H1 (cell line): Measurements from ENCODE around the gene LYRM4.

Experiments used
- CTCF ChIP-seq, 3 experiments: IDR thresholded peaks; 1 replicate in 2 of 3; 2 replicates in 1 of 3; pipeline versions ENCODE4 v1.5.1 to v1.6.1; 2011; ENCODE audit warnings: low read length in 3 of 3, mild to moderate bottlenecking in 3 of 3, inconsistent platforms in 2 of 3, low read depth in 1 of 3, moderate library complexity in 1 of 3; ENCODE audit not compliant: insufficient read depth in 1 of 3; ENCODE audit errors: control extremely low read depth in 1 of 3
- RAD21 ChIP-seq, 2 experiments: IDR thresholded peaks in 1 of 2; conservative IDR thresholded peaks in 1 of 2; 2 replicates each; pipeline ENCODE4 v1.6.1; 2011; ENCODE audit warnings: low read depth in 2 of 2, low read length in 2 of 2, improper control_type of control experiment in 1 of 2, inconsistent platforms in 1 of 2, mild to moderate bottlenecking in 1 of 2, moderate library complexity in 1 of 2
- SP1 ChIP-seq: IDR thresholded peaks from 2 replicates; pipeline ENCODE4 v1.6.1; 2011; ENCODE audit warnings: low read depth, low read length

- TF ChIP-seq SP1: no peak
- no peak for TF ChIP-seq RAD21 (IDR thresholded peaks at IDR 0.05 in 1 of 2, conservative IDR thresholded peaks at IDR 0.05 in 1 of 2; ENCODE audit: low read depth in 2 of 2, low read length in 2 of 2)
- no peak for TF ChIP-seq CTCF (IDR thresholded peaks at IDR 0.05; ENCODE audit: control extremely low read depth in 1 of 3, insufficient read depth in 1 of 3, low read depth in 1 of 3, low read length in 3 of 3)
Measured at GRCh38 chr6:5172897-5173474, 87.8 kb downstream of the LYRM4 start.
